GM12892 (cell line): ENCODE measurements around the gene ADAM17.

ENCODE experiments used
- POLR2A ChIP-seq: IDR thresholded peaks from 2 replicates; pipeline ENCODE4 v1.6.1; 2011; ENCODE audit warnings: low read depth, low read length, control low read depth
- TAF1 ChIP-seq: IDR thresholded peaks from 2 replicates; pipeline ENCODE4 v1.6.1; 2011; ENCODE audit warnings: low read depth, mild to moderate bottlenecking, control low read depth, low read length, borderline replicate concordance

- TF ChIP-seq POLR2A (no peak), TAF1 (no peak)
Observed at GRCh38 chr2:9471206-9471605, 84.4 kb downstream of the ADAM17 start.
